ENCODE data around the gene XPO5.

The XPO5 gene

GRCh38 chr6:43477235-43478007, 98.4 kb downstream of the XPO5 start, which contains the start of gene TJAP1:
Gene TJAP1, plus strand, starts transcription at chr6:43477570. Its CDS starts 21,432 bp downstream, at chr6:43499002.
- in situ Hi-C loops (cut with HindIII; ENCODE audit: low sequenced_read_pairs), result no loop called here

- in situ Hi-C loops (cut with HindIII; ENCODE audit: low sequenced_read_pairs), result no loop called here
Measured at GRCh38 chr6:43476746-43477145, 99.1 kb downstream of the XPO5 start.

GRCh38 chr6:43475516-43475915, 100.3 kb downstream of the XPO5 start:
- in situ Hi-C loops (cut with HindIII; ENCODE audit: low sequenced_read_pairs), result no loop called here

GRCh38 chr6:43472515-43472914, 103.3 kb downstream of the XPO5 start:
- in situ Hi-C loops (cut with HindIII; ENCODE audit: low sequenced_read_pairs), result no loop called here
